ENCODE measurements around the gene OIP5.
A peak's percentile ranks its signal among the peaks of the same experiment; 100 is the strongest.

Gene OIP5

DNA sequence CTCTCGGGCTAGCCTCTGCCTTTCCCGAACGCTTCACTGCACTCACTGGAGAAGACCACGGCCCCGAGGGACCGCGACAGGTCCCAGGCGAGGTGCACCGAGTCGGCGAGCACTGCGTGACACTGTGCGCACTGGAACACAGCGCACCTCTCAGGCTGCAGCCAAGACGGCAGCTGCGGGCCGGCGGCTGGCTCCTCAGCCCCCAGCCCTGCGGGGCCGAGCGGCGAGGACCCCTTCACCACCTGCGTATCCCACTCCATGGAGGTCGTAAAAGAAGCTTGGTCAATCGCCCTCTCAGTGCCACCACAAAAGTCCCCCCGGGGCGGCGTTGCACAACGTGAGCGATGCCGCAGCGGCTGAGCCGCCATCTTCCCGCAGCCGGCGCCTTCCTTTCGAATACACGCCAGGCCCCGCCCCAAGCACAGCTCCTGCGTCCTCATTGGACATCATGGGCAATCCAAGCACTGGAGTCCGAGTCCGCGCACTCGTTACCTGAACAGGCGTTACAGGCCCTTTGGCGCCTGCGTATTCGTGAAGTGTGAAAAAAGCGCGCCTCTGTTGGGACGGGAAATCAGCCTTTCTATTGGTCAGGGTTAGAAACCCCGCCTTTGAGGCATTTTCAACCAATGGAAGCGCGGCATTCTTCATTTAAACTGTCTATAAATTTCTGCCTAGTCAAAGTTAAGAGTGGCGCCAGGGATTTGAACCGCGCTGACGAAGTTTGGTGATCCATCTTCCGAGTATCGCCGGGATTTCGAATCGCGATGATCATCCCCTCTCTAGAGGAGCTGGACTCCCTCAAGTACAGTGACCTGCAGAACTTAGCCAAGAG, at the start of gene OIP5, which contains the start of gene NUSAP1:
Gene OIP5, minus strand, starts transcription at position 398 of the 832 bp plus-strand sequence. Its CDS starts 30 bp downstream, at position 368.
Gene NUSAP1, plus strand, starts transcription at position 688 of the 832 bp plus-strand sequence. Its CDS starts 77 bp downstream, at position 765.
- peak; percentile 99 for DNase-seq (ENCODE audit: low read depth)
- TF ChIP-seq CTCF (conservative IDR thresholded peaks at IDR 0.05; ENCODE audit: low read depth, low read length): no peak
- H3K4me3 ChIP-seq (ENCODE audit: low read length): peak within 1 kb of the TSS; percentile 86

DNA sequence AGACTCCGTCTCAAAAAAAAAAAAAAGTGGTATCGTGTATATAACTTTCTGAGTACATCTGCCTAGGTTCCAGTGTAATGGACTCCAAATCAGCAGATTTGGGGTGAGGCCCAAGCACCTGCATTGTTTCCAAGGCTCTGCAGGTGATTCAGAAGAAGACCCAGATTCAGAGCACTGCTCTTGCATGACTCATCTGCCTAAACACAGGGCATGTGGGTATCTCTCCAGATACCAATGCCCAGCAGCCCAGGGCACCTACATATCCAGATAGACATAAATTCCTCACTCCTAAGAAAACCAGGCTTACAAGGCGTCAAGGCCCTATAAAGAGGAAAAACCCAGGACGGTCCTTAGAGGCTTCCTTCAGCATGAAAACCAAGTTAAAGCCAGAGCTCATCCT, 45.6 kb upstream of the OIP5 start:
- TF ChIP-seq CTCF (conservative IDR thresholded peaks at IDR 0.05; ENCODE audit: low read depth, low read length): no peak

DNA sequence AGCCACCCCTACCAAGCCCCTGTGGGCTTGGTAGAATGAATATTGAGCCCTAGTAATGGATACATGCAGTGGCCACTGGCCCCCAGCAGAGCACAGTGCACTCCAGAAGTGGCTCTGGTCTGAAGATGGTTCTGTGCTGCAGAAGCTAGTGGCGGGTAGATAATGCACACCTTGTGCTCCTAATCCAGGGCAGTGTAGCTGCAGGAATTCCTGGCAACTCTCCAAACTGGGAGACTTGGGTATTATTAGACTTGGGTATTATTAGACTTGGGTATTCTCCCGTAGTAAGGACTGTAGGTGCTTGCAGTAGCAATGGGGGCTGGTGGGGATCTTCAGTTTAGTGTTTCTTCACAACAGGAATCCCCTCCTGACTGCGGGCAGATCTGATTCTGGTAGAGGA, 35.0 kb upstream of the OIP5 start:
- TF ChIP-seq CTCF (conservative IDR thresholded peaks at IDR 0.05; ENCODE audit: low read depth, low read length): no peak
- no peak overlapping the region for H3K4me3 ChIP-seq (ENCODE audit: low read length)
- peak; percentile 6 for DNase-seq (ENCODE audit: low read depth)

More for the DNA sequence above, 45.6 kb upstream of the OIP5 start:
- no peak for DNase-seq (ENCODE audit: low read depth)
- no peak overlapping the region for H3K4me3 ChIP-seq (ENCODE audit: low read length)

GRCh38 chr15:41354371-41354770, 22.0 kb upstream of the OIP5 start:
- H3K4me3 ChIP-seq (ENCODE audit: low read length): no peak overlapping the region
- no peak for DNase-seq (ENCODE audit: low read depth)
- TF ChIP-seq CTCF (conservative IDR thresholded peaks at IDR 0.05; ENCODE audit: low read depth, low read length): no peak

DNA sequence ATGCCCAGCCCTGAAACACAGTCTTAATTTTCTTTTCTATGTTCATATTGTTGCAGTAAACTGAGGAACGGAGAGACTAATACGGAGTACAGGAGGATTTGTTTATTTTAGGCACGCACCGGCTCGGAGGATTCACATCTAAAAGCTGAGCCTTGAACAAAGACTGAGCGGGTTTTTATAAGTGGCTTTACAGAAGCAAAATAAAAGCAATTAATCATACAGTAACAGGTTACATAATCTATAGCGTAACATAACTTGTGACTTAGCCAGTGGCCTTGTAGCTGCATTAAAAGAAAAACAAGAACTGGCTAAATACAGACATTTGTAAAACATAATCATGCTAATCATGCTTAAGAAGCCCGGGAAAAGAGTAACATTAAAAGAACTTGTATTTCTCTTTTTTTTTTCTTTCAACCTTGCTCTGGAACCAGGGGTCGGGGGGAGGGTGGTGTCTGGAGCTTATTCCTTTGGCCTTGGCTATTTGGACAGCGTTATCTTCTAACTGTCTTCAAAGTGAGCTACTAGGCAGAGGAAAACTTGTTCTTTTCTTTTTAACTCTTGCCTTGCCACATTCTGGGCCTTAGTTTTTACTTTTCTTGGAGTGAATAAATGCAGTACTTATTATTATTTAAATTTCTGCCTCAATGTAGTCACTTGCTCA, 17.8 kb upstream of the OIP5 start:
- peak; percentile 15 for DNase-seq (ENCODE audit: low read depth)
- H3K4me3 ChIP-seq (ENCODE audit: low read length): no peak overlapping the region
- no peak for TF ChIP-seq CTCF (conservative IDR thresholded peaks at IDR 0.05; ENCODE audit: low read depth, low read length)

GRCh38 chr15:41347236-41347635, 14.8 kb upstream of the OIP5 start:
- TF ChIP-seq CTCF (conservative IDR thresholded peaks at IDR 0.05; ENCODE audit: low read depth, low read length): no peak
- no peak for DNase-seq (ENCODE audit: low read depth)
- no peak overlapping the region for H3K4me3 ChIP-seq (ENCODE audit: low read length)
